ENCODE results near the gene ABHD6. TPM values are rescaled to one million over a fixed set of nuclear protein-coding genes. Genes with fewer than 3 reads are reported as not detected.
A peak's percentile ranks its signal among the peaks of the same experiment; 100 is the strongest.

The ABHD6 gene
- total and polyA plus RNA-seq, 4 donors, result 5.2 to 14.1 (median 10.7) TPM

GRCh38 chr3:58305882-58306711 is 68.5 kb downstream of the ABHD6 start, which contains the start of the genes HTD2 and RPP14:
TSS of gene HTD2 (plus strand) at chr3:58306520. CDS start at chr3:58317614, 11,094 bp downstream.
TSS of gene RPP14 (plus strand) at chr3:58306245. CDS start at chr3:58310330, 4,085 bp downstream.
- ATAC-seq (ENCODE audit: insufficient read depth, low FRiP score) (peak; percentile 98), DNase-seq (peak; percentile 99)
- H3K9me3 ChIP-seq (ENCODE audit: control insufficient read depth in 4 of 4, insufficient read depth in 3 of 4, low read length in 3 of 4), result no peaks in the 10 kb centered on the region
- peak within 1 kb of the TSS; percentile 91 to 100 for H3K9ac ChIP-seq (ENCODE audit: insufficient read depth in 1 of 2, low read length in 2 of 2)
- 4% methylated on average over 71 of the region's 71 CpGs for WGBS, 2 donors
- peaks cover 0 to 12% (median 3%) of the 10 kb centered on the region in 4 donors for H3K36me3 ChIP-seq (ENCODE audit: control insufficient read depth in 4 of 4, insufficient read depth in 4 of 4, low read length in 4 of 4)
- H3K27me3 ChIP-seq (ENCODE audit: control insufficient read depth in 3 of 3, insufficient read depth in 3 of 3, low read length in 2 of 3), result peaks cover 0 to 2% (median 0%) of the 10 kb centered on the region in 3 donors
- peak within 1 kb of the TSS; percentile 58 for H3K4me3 ChIP-seq
- H3K27ac ChIP-seq (ENCODE audit: low read depth in 1 of 2, low read length in 1 of 2), result peak within 1 kb of the TSS; percentile 97 to 98
- H3K4me1 ChIP-seq (ENCODE audit: control insufficient read depth in 5 of 5, insufficient read depth in 5 of 5, low read length in 5 of 5), result peaks cover 6 to 18% (median 10%) of the 10 kb centered on the region in 5 donors
- TF ChIP-seq CTCF (IDR thresholded peaks at IDR 0.05; ENCODE audit: control extremely low read depth, extremely low read depth), result peak; percentile 97

GRCh38 chr3:58307639-58308215 is 70.1 kb downstream of the ABHD6 start:
- peak overlapping the region in 1 of 2 donors; percentile 98 for H3K27ac ChIP-seq (ENCODE audit: low read depth in 1 of 2, low read length in 1 of 2)
- peak overlapping the region; percentile 58 for H3K4me3 ChIP-seq
- WGBS, 2 donors, result 31 to 43% methylated on average over 10 of the region's 10 CpGs
- peak; percentile 10 for TF ChIP-seq CTCF (IDR thresholded peaks at IDR 0.05; ENCODE audit: control extremely low read depth, extremely low read depth)
- H3K9ac ChIP-seq (ENCODE audit: insufficient read depth in 1 of 2, low read length in 2 of 2), result peak overlapping the region; percentile 28 to 100
- H3K27me3 ChIP-seq (ENCODE audit: control insufficient read depth in 3 of 3, insufficient read depth in 3 of 3, low read length in 2 of 3), result no peaks in the 10 kb centered on the region
- H3K4me1 ChIP-seq (ENCODE audit: control insufficient read depth in 5 of 5, insufficient read depth in 5 of 5, low read length in 5 of 5), result peaks cover 6 to 18% (median 10%) of the 10 kb centered on the region in 5 donors
- H3K36me3 ChIP-seq (ENCODE audit: control insufficient read depth in 4 of 4, insufficient read depth in 4 of 4, low read length in 4 of 4), result peaks cover 9 to 25% (median 12%) of the 10 kb centered on the region in 4 donors
- no peak for ATAC-seq (ENCODE audit: insufficient read depth, low FRiP score)
- H3K9me3 ChIP-seq (ENCODE audit: control insufficient read depth in 4 of 4, insufficient read depth in 3 of 4, low read length in 3 of 4), result no peaks in the 10 kb centered on the region
- peak; percentile 28 to 71 (median 61) for DNase-seq

GRCh38 chr3:58308728-58309127 is 71.1 kb downstream of the ABHD6 start:
- Histone ChIP-seq H3K36me3 (ENCODE audit: control insufficient read depth in 4 of 4, insufficient read depth in 4 of 4, low read length in 4 of 4) (peaks cover 9 to 28% (median 16%) of the 10 kb centered on the region in 4 donors), H3K4me3 (no peak overlapping the region), H3K9me3 (ENCODE audit: control insufficient read depth in 4 of 4, insufficient read depth in 3 of 4, low read length in 3 of 4) (no peaks in the 10 kb centered on the region), H3K9ac (ENCODE audit: insufficient read depth in 1 of 2, low read length in 2 of 2) (peak overlapping the region in 1 of 2 donors; percentile 26), H3K27ac (ENCODE audit: low read depth in 1 of 2, low read length in 1 of 2) (no peak overlapping the region), H3K4me1 (ENCODE audit: control insufficient read depth in 5 of 5, insufficient read depth in 5 of 5, low read length in 5 of 5) (peaks cover 6 to 18% (median 10%) of the 10 kb centered on the region in 5 donors), H3K27me3 (ENCODE audit: control insufficient read depth in 3 of 3, insufficient read depth in 3 of 3, low read length in 2 of 3) (no peaks in the 10 kb centered on the region)
- WGBS, 2 donors, result 23 to 43% methylated on average over 1 of the region's 1 CpG
- DNase-seq (no peak), ATAC-seq (ENCODE audit: insufficient read depth, low FRiP score) (no peak)
- no peak for TF ChIP-seq CTCF (IDR thresholded peaks at IDR 0.05; ENCODE audit: control extremely low read depth, extremely low read depth)
